ENCODE data around the gene ADK.

DNA sequence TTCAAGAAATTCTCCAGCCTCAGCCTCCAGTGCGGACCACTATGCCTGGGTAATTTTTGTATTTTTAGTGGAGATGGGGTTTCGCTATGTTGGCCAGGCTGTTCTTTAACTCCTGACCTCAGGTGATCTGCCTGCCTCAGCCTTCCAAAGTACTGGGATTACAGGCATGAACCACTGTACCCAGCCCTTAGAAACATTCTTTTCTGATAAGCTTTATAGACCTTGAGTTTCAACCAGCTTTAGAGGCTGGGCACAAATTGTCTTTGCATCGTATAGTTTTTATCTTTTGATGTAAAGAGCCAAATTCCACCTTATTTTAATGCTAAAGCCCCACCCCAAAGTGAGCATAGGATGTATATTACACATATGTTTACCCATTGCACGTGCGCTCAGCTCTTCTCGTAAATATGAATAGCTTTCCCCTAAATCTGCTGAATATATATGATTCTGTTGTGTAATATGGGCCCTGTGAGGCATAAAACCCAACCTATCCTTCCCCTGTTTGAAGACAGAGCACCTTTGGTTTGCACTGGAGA lies 124.8 kb downstream of the ADK start:
- TF ChIP-seq, protein P1, sequence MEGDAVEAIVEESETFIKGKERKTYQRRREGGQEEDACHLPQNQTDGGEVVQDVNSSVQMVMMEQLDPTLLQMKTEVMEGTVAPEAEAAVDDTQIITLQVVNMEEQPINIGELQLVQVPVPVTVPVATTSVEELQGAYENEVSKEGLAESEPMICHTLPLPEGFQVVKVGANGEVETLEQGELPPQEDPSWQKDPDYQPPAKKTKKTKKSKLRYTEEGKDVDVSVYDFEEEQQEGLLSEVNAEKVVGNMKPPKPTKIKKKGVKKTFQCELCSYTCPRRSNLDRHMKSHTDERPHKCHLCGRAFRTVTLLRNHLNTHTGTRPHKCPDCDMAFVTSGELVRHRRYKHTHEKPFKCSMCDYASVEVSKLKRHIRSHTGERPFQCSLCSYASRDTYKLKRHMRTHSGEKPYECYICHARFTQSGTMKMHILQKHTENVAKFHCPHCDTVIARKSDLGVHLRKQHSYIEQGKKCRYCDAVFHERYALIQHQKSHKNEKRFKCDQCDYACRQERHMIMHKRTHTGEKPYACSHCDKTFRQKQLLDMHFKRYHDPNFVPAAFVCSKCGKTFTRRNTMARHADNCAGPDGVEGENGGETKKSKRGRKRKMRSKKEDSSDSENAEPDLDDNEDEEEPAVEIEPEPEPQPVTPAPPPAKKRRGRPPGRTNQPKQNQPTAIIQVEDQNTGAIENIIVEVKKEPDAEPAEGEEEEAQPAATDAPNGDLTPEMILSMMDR (IDR thresholded peaks at IDR 0.05; ENCODE audit: insufficient read depth, low read depth, low read length) = no peak
- no peak for TF ChIP-seq EZH2 (IDR thresholded peaks at IDR 0.05; ENCODE audit: insufficient read depth, low read length)
